HepG2 (cell line): Measurements from ENCODE around the gene CLDND2. TPM values are rescaled to one million over a fixed set of nuclear protein-coding genes. Genes with fewer than 3 reads are reported as not detected.

Experiments
- BORCS8-MEF2B ChIP-seq: sonication (generic); formaldehyde crosslinking; IDR thresholded peaks from 2 replicates; pipeline ENCODE4 v1.8.0; 2022; ENCODE audit warnings: mild to moderate bottlenecking, missing genetic modification reagents
- HOXA3 ChIP-seq: sonication (generic); formaldehyde crosslinking; IDR thresholded peaks from 2 replicates; pipeline ENCODE4 v1.5.0; 2020; ENCODE audit warnings: missing genetic modification reagents
- MED1 ChIP-seq: sonication (generic); formaldehyde crosslinking; IDR thresholded peaks from 2 replicates; pipeline ENCODE4 v1.4.0; 2020; ENCODE audit warnings: missing genetic modification reagents
- NFE2L2 ChIP-seq: fragments of 150-350 bp; IDR thresholded peaks from 2 replicates; pipeline ENCODE4 v1.6.1; 2014; ENCODE audit warnings: low read length
- PAXIP1 ChIP-seq: sonication (generic); formaldehyde crosslinking; conservative IDR thresholded peaks from 2 replicates; pipeline ENCODE4 v1.4.0; 2020; ENCODE audit warnings: mild to moderate bottlenecking, missing genetic modification reagents, moderate library complexity
- RFXANK ChIP-seq: IDR thresholded peaks from 2 replicates; pipeline ENCODE4 v1.6.1; 2016
- SATB2 ChIP-seq: sonication (generic); formaldehyde crosslinking; IDR thresholded peaks from 2 replicates; pipeline ENCODE4 v1.5.0; 2020; ENCODE audit warnings: missing genetic modification reagents
- ZHX2 ChIP-seq, 2 experiments: sonication (generic) in 1 of 2; formaldehyde crosslinking in 1 of 2; IDR thresholded peaks; 2 replicates each; pipeline versions ENCODE4 v1.6.1 to v1.9.0; 2014 to 2022; ENCODE audit warnings: antibody characterized with exemption in 1 of 2, borderline replicate concordance in 1 of 2, inconsistent platforms in 1 of 2, low read depth in 1 of 2, missing genetic modification reagents in 1 of 2
- ZNF563 ChIP-seq: sonication (generic); formaldehyde crosslinking; IDR thresholded peaks from 2 replicates; pipeline ENCODE4 v1.8.0; 2022; ENCODE audit warnings: mild to moderate bottlenecking, moderate library complexity, missing genetic modification reagents
- ZNF589 ChIP-seq: sonication (generic); formaldehyde crosslinking; conservative IDR thresholded peaks from 2 replicates; pipeline ENCODE4 v1.8.0; 2022; ENCODE audit warnings: mild to moderate bottlenecking, moderate library complexity, missing genetic modification reagents
- ZNF614 ChIP-seq: IDR thresholded peaks from 2 replicates; pipeline ENCODE4 v1.6.1; 2018; ENCODE audit warnings: missing biosample characterization, missing genetic modification reagents, inconsistent platforms, borderline replicate concordance
- polyA plus RNA-seq, 8 experiments: library from polyadenylated mRNA; depleted of rRNA in 3 of 8; stranded (reverse) in 7 of 8; unstranded in 1 of 8; fragments of >200 nt; fragmentation: Illumina TruSeq in 4 of 8; extraction: Trizol in 4 of 8; gene quantifications; 2 replicates each; pipeline versions ENCODE4 v1.2.1 to v1.2.3, GENCODE V29; 2011 to 2016; ENCODE audit warnings: low read depth in 4 of 8, missing spikeins in 1 of 8, mixed read lengths in 1 of 8; ENCODE audit not compliant: insufficient read depth in 1 of 8
- total RNA-seq, 5 experiments: library from RNA; depleted of rRNA; stranded (reverse); fragments of >200 nt; fragmentation: Illumina TruSeq; extraction: Trizol; gene quantifications; 2 replicates each; pipeline ENCODE4 v1.2.3, GENCODE V29; 2016; ENCODE audit warnings: low read depth in 1 of 5
- TF ChIP-seq, protein P1 (sequence below): sonication (generic); formaldehyde crosslinking; IDR thresholded peaks from 2 replicates; pipeline ENCODE4 v1.8.0; 2022; ENCODE audit warnings: low read depth, missing genetic modification reagents
- TF ChIP-seq, protein P2 (sequence below): IDR thresholded peaks from 2 replicates; pipeline ENCODE4 v1.6.1; 2016; ENCODE audit warnings: missing compliant biosample characterization, missing genetic modification reagents, borderline replicate concordance

The CLDND2 gene
- total and polyA plus RNA-seq, 2 of the 13 experiments (the other 11 are each of a cell fraction or from before 2014, with no cell fraction given) = 0.84 to 1.8 TPM

DNA sequence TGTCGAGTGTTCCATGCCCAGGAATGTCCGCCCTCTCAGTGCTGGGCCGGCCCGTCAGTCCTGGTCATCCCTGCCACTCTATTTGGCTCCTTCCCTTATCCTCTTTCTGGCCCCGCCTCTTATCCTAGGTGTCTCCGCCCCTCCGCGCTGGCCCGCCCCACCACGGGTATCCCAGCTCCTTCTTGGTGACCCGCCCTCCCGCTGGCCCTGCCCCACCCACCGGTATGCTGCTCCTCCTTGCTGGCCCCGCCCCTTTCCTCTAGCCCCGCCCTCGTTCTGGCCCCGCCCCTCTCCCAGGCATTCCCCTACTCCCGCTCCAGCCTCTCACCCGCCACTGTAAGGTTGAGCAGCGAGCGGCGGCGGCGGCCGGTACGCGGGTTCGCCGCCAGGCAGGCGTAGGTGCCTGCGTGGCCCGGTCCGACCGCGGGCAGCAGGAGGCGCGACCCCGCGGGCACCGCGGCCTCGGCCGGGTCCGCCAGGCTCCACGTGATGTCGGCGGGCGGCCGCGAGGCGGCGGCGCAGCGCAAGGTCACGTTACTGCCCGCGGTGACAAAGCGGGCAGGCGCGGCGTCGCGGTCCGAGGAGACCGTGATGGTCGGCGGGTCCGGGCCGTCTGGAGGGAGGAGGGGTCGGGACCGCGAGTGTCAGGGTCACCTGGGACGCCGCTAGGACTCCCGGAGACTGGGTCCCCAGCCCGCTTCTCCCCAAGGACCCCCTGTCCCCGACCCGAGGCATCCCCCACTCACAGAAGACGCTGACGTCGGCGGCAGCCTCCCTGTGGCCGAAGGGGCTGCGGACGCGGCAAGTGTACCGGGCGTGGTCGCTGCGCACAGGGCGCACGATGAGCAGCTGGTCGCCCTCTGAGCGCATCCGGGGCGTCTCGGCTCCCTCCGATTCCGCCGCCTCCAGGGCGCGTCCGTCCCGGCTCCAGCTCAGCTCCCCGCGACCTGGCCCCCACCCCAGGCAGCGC lies 28.8 kb downstream of the CLDND2 start (continued):
- TF ChIP-seq ZHX2 (IDR thresholded peaks at IDR 0.05; ENCODE audit: low read depth) = no peak
- TF ChIP-seq ZHX2 (CRISPR knock-in tag; IDR thresholded peaks at IDR 0.05; ENCODE audit: borderline replicate concordance) = peak; percentile 29; the same call in 1 of the 2 replicates
- TF ChIP-seq SATB2 (CRISPR knock-in tag) = no peak
- TF ChIP-seq, protein P1, sequence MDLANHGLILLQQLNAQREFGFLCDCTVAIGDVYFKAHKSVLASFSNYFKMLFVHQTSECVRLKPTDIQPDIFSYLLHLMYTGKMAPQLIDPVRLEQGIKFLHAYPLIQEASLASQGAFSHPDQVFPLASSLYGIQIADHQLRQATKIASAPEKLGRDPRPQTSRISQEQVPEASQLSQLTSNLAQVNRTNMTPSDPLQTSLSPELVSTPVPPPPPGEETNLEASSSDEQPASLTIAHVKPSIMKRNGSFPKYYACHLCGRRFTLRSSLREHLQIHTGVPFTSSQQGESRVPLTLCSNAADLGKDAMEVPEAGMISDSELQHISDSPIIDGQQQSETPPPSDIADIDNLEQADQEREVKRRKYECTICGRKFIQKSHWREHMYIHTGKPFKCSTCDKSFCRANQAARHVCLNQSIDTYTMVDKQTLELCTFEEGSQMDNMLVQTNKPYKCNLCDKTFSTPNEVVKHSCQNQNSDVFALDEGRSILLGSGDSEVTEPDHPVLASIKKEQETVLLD (CRISPR knock-in tag) = peak; percentile 65
- TF ChIP-seq RFXANK (CRISPR knock-in tag) = no peak
- TF ChIP-seq MED1 = no peak
- TF ChIP-seq PAXIP1 (CRISPR knock-in tag) = no peak
- 0 out of 2 replicates have a peak, but pooled peaks have one; percentile 33 for TF ChIP-seq ZNF563 (CRISPR knock-in tag)
- no peak for TF ChIP-seq BORCS8-MEF2B (CRISPR knock-in tag)
- TF ChIP-seq ZNF589 (CRISPR knock-in tag) = no peak
- TF ChIP-seq, protein P2, sequence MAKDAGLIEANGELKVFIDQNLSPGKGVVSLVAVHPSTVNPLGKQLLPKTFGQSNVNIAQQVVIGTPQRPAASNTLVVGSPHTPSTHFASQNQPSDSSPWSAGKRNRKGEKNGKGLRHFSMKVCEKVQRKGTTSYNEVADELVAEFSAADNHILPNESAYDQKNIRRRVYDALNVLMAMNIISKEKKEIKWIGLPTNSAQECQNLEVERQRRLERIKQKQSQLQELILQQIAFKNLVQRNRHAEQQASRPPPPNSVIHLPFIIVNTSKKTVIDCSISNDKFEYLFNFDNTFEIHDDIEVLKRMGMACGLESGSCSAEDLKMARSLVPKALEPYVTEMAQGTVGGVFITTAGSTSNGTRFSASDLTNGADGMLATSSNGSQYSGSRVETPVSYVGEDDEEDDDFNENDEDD (CRISPR knock-in tag) = peak; percentile 57; the same call in 1 of the 2 replicates
- TF ChIP-seq HOXA3 = peak; percentile 71
- TF ChIP-seq NFE2L2 = no peak
- no peak for TF ChIP-seq ZNF614 (CRISPR knock-in tag)
